Stimulated activated CD4-positive, alpha-beta T cell treated with anti-CD3 and anti-CD28 coated beads, TNF-alpha, amount 100 ng/mL, for 48 hours (primary cell): ENCODE data around the gene GP1BB.

Experiments used
- DNase-seq, 3 donors: peaks; one replicate each; pipeline ENCODE4 v3.0.0-alpha.2; 2020; ENCODE audit warnings: low read depth in 3 of 3

GP1BB gene

DNA sequence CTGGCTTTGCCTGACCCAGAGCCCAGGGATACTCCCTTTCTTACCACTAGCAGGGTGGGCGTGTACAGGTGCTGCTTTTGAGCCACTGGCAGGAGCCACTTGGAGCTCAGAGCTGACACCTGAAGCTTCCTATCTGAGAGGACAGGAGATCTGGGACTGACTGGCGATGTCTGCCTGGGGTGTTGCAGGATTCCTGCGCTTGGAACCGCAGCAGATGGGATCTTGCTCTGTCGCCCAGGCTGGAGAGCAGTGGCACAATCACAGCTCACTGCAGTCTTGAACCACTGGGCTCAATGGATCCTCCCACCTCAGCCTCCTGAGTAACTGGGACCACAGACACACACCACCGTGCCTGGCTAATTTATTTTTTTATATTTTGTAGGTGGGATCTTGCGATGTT is 17.7 kb downstream of the GP1BB start:
- no peak for DNase-seq

DNA sequence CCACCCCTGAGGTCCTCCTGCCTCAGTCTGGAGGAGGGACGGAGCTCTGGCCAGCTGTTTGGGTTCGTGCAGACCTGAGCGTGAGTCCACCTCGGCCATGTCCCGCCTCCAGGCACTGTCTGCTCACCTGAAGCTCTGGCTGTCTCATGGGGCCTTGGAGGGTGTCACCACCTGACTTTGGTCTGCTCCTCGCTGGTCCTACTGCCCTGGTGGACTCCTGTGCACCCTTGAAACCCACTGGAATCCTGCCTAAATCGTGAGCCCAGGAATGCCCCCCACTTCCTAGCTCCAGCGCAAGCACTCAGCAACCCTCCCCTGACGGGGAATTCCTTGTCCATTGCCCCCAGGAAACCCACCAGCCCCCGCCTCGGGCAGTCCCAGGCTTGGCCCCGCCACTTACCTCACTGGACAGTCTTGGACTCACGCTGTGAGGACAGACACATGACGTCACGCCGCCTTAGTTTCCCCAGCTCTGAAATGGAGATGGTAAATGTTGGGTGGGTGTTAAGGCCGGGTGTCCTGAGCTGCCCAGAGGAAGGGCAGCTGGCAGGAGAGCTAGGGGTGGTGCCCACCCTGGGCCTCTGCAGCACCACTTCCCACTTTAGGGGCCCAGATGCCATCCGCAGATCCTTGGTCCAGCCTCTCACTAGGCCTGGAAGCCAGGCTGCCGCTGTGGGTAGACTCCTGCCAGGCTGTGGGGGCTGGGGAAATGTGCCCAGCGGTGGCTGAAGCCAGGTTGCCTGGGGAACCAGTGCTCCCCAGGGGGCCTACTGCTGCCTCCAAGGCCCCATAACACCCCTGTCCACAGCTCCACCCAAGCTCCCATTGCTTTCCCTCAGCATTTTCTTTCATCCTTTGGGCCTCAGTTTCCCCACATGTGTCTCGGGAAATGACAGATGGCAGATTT is 19.1 kb downstream of the GP1BB start:
- DNase-seq, result no peak

- no peak for DNase-seq
These were observed 19.7 kb downstream of the GP1BB start for GRCh38 chr22:19743081-19743480.

DNA sequence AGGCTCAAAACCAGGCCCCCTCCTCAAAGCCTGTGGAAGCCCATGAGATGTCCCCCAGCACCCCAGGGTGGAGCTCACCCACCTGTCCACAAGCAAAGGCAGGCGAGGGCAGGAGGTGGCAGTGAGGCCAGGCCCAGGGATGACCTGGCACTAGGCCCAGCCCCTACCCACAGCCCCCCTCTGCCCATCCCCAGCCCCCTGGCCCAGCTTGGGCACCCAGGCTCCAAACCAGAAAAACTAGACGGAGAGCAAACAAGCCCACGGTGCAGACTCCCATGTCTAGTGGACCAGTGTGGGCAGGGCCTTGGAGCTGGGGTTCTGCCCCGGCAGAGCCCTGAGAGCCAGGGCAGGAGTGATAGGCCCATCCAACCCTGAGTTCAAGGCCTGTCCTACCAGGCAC is 20.3 kb downstream of the GP1BB start:
- no peak for DNase-seq

DNA sequence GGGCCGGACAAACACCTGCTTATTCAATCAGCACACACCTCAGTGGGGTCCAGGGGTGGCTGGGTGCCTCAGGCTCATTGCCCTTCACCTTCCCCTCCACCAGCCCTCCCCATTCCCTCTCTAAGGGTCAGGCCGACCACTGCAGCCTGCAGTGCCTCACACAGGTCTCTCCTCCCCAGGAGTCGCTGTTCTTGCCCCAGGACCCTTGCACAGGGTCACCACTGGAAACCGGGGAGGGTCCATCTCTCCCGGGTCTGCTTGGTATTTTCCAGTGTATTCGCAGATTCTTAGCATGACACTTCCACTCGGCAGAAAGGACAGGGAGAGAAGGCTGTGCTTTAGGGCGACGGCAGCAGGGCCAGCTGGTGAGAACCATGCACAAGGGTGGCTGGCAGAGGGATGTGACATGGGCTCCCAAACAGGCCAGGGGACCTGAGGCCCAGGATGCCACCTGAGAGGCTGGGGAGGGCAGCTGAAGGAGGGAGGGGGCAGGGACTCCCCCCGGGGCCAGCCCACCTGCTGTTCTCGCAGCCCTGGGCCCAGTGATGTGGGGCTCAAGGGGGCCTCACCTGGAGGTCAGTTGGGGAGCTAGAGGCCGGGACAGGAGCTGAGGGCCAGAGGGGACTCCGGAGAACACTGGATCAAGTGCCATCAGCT is 21.1 kb downstream of the GP1BB start:
- no peak for DNase-seq

DNA sequence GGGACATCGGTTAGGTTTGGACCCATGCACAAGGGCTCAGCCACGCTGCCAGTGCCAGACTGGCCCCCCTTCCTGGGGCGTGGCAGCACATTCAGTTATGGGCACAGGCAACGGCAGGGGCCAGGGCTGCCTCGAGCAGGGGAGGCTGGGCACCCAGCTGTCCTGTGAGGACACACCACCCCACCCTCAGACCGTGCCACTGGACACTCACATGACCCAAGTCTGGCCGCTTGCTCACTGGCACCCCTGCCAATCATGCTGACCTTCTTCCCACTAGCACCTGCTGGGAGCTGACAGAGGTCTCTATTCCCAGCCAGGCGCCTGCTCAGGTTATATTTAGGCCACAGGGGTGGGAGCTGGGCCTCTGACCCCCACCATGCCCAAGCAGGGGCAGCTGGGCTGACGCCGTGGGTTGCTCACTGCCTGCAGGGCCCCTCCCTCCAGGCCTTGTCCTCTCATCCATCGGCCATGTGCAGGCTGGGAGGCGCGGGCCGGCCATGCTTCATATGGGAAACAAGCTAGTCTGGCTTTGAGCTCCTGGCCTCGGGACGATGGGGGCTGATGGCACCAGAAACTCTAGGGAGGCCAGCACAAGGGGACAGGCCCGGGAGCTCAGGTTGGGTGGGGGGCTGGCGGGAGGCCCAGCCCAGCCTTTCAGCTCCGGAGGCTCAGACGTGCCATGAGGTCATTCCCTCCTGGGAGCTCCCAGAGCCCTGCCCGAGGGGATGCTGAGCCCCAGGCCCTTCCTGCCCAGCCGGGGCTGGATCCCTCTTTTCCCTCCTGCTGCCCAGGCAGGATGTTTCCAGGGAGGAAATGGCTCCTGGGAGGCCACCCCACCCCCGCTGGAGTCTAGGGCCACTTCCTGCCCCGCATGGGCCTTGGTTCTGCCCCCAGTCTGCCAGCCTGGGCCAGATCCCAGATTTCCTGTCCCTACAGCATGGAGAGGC is 22.1 kb downstream of the GP1BB start:
- no peak for DNase-seq

- no peak for DNase-seq
These were observed 23.4 kb downstream of the GP1BB start for GRCh38 chr22:19746726-19747125.

DNA sequence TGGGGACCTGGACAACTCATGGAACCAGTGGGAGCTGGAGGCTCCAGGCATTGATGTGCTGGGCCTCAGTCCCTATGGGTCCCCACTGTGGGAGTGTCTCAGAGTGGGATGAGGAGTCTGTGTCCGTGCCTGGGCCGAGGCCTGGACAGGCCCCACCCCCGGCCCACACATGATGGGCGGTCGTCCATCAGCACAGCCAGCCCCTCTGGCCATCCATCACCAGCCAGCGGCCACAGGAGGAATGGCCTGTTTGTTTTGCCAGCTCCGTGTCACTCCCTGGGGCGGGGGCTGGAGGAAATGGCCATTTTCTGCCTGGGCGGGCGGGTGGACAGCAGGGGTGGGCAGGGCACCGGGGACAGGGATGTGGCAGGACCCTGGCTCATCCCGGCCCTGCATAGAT is 24.2 kb downstream of the GP1BB start:
- DNase-seq, result no peak

- no peak for DNase-seq
These were observed 24.8 kb downstream of the GP1BB start for GRCh38 chr22:19748139-19748538.

GRCh38 chr22:19748991-19749664 is 25.8 kb downstream of the GP1BB start:
- no peak for DNase-seq

DNA sequence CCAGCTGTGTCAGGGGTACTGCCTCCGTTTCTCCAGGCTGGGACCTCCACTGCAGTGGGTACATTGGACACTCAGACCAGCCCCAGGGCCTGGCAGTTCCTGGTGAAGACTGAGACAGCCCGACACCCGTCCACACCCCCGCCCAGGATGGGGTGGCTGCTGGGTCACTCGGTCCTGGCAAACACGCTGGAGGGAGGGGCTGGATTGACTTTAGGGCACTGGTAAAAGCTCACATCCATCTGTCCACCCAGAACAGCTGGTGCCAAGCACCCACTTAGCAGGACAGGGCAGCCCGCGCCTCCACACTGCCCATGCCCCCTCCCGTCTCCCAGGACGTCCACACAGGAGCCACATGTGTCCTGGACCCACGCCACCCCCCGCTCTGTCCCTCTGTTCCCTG is 26.5 kb downstream of the GP1BB start:
- DNase-seq, result no peak

DNA sequence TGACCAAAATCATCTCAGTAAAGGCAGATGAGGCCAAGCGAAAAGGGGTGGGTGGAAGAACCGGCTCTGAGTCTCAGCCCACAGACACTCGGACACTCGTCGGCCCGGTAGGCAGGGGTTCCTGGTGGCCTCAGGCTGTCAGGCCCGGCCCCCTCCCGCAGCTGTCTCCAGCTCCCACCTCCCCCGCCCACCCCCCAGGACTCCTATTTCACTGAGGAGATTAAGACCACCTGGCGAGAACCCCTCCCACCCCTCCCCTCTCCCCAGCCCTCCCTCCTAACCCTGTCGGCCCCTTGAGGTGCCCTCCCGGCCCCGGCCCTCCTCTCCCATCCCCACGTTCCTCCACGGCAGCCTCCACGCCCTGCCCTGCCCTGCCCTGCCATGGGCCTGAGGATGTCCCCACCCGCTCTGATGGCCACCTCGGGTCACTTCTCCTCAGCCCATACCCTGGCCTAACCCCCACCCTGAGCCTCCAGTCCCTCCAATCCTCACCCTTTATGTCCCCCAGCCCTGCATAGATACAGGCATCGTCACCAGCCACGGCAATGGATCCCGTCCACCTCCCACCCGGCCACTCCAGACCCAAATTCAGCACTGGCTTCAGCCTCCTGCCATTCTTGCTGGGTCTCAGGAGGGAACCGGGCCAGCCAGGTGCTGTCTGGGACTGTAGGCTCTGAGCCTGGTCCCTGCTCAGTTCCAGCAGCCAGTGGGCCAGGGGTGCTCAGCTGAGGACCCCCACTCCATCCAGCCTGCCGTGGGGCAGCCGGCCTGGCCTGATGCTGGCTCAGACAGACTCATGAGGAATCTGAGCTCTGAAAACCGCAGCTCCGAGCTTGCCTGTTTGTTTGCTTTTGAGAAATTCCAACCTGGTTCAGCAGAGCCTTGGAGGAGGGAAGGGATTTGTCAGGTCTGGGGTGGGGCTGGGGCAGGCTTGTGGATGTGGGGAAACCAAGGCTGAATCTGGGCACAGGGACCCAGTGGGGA is 27.5 kb downstream of the GP1BB start:
- no peak for DNase-seq

DNA sequence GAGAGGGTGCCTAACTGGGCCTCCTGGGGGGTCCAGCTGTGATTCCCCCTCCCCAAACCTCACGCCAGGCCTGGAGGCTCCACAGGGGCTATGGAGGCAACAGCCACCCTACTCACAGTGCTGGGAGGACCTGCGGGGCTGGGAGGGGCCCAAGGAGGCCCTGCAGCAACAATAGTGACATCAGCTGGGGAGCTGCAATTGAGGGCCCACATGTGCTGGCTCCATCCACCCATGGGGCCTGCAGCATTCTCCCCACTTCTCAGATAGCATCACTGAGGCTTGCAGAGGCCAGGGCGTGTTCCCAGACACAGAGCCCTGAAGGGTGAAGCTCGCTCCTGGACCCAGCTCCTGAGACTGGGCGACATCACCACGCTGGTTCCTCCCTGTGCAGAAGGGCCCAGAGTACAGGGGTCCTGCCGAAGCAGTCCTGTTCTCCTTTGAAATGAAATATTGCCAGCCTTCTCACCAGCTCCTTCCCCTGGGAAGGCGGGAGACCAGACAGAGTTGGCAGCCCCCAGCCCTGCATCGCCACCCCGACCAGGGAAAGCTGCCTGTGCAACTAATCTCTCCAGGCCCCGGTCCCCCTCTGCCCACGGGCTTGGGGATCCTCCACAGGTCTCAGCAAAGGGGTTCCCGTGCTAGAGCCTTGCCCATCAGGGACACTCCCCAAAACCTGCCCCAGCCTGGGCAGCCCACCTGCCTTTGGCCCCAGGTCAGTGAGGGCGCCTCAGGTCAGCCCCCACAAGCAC is 28.3 kb downstream of the GP1BB start:
- no peak for DNase-seq

DNA sequence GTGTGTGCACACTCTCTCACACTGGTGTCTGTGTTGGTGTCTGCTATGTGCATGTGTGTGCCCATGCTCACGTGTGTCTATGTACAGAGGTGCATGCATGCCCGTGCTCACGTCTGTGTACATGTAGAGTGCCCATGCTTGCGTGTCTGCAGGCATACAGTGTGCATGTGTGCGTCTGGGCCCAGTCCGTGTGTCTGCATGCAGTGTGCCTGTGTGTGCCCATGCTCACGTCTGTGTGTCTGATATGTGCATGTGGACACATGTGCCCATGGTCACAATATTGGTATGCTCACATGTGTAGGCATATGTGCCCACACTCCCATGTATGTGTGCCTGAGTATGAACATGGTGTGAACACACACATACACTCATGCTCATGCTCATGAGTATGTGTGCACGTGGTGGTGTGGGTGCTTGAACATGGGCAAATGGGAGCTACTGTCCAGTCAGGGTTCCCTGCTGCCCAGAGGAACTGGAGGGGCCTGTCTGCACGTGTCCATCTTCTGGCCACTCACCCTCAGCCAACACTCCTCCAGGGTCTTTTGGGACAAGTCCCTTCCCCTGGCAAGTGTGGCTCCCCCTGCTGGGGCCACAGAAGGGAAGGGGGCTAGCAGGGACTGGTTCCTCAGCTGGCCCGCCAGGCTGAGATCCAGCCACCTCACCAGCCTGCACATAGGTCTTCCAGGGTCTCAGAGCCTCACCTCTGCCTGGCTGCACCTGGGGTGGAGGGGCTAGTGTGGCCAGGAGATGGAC is 29.9 kb downstream of the GP1BB start:
- no peak for DNase-seq

- DNase-seq, result no peak
These were observed 30.8 kb downstream of the GP1BB start for GRCh38 chr22:19753996-19754700.

GRCh38 chr22:19754701-19755144 is 31.4 kb downstream of the GP1BB start:
- DNase-seq, result no peak

DNA sequence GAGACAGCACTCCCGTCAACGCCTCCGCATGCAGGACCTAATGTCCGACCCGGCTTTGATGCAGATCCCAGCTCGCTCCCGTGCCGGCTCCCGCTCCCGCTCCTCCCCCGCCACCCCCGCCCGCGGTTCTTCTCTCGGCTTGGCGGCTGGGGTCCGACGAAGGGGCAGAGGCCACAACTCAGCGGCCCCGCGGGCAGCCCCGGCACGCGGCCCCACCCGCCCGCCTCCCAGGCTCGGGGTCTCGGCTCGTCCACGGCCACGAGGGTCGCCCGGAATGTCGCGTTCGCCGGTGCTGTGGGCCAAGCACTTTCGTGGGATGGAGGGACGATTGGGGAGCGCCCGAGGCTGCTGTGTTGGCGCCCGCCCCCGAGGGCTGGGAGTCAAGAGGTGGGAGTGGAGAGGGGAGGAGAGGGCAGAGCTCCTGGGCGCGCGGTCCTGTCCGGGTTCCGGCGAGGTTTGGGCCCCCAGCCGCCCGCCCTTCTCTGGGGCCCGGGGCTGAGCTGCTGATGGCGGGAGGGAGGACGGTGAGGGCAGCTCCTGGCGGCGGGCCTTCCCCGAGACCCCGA is 31.9 kb downstream of the GP1BB start:
- no peak for DNase-seq
